Body of pancreas (tissue), 4 donors: ENCODE data around the gene SLC17A5. TPM values are rescaled to one million over a fixed set of nuclear protein-coding genes. Genes with fewer than 3 reads are reported as not detected.
"Not testable (repeated sequence)": the region's sequence is repeated elsewhere in the genome, so short reads cannot be mapped to it uniquely, and the experiment has no call there.

Experiments
- ATAC-seq: fragments of 150-250 bp; one replicate; pipeline ENCODE4 v1.9.1; 2016
- DNase-seq, 4 donors: peaks; one replicate each; pipeline ENCODE4 v3.0.0-alpha.2; 2019
- H3K27ac ChIP-seq, 4 donors: fragments of 200-600 bp; sonication (generic); 1 replicate in 3 of 4; 2 replicates in 1 of 4; pipeline versions ENCODE4 v1.5.1 to v1.6.1; 2016 to 2019; ENCODE audit warnings: mild to moderate bottlenecking in 1 of 4, mixed read lengths in 1 of 4, moderate library complexity in 1 of 4
- H3K27me3 ChIP-seq, 2 donors: fragments of 200-600 bp; sonication (generic); one replicate each; pipeline ENCODE4 v1.6.0; 2016; ENCODE audit warnings: mild to moderate bottlenecking in 1 of 2
- H3K36me3 ChIP-seq, 2 donors: fragments of 200-600 bp; sonication (generic); replicated peaks in 1 of 2; 2 replicates each; pipeline ENCODE4 v1.5.1; 2016; ENCODE audit warnings: low read depth in 2 of 2; ENCODE audit not compliant: insufficient read depth in 1 of 2
- H3K4me1 ChIP-seq: fragments of 200-600 bp; sonication (generic); one replicate; pipeline ENCODE4 v1.6.0; 2016
- H3K4me3 ChIP-seq, 2 donors: fragments of 200-600 bp; sonication (generic); 1 replicate in 1 of 2; 2 replicates in 1 of 2; pipeline ENCODE4 v1.5.1; 2016 to 2019
- H3K9me3 ChIP-seq, 3 donors: fragments of 200-600 bp; sonication (generic); 1 replicate in 2 of 3; 2 replicates in 1 of 3; pipeline ENCODE4 v1.5.1; 2016
- CTCF ChIP-seq, 7 experiments: fragments of 450-650 bp in 4 of 7; fragments of 200-600 bp in 3 of 7; sonication (generic) in 3 of 7; IDR thresholded peaks; one replicate each; pipeline ENCODE4 v1.5.1; 2016 to 2019; ENCODE audit warnings: antibody characterized with exemption in 7 of 7
- POLR2A ChIP-seq, 3 donors: fragments of 450-650 bp; IDR thresholded peaks; one replicate each; pipeline ENCODE4 v1.6.1; 2016; ENCODE audit warnings: antibody characterized with exemption in 3 of 3, mild to moderate bottlenecking in 2 of 3
- WGBS, 2 donors: methylation state at CpG; one replicate each; pipeline ENCODE4 v1.1.5; 2017; 5-methylcytosine and 5-hydroxymethylcytosine counted together
- intact Hi-C: fragments of 100-400 bp; cut with DNase I; formaldehyde crosslinking; loops from one replicate; pipeline ENCODE4 v1.15.1; 2023
- small RNA-seq: library from RNA; depleted of rRNA; stranded (forward); fragments of <200 nt; gene quantifications from one replicate; pipeline ENCODE3, GENCODE V24; 2016
- total RNA-seq, 2 donors: library from RNA; depleted of rRNA; stranded (reverse); fragments of >200 nt; gene quantifications; one replicate each; pipeline ENCODE4 v1.1.0, GENCODE V29; 2016

The SLC17A5 gene
- total RNA-seq, 2 donors from 2014 or later = 4.9 to 11.2 TPM

GRCh38 chr6:73556836-73557235, 97.0 kb downstream of the SLC17A5 start:
- WGBS, 2 donors = 27 to 40% methylated on average over 1 of the region's 1 CpG

GRCh38 chr6:73555380-73555949, 98.3 kb downstream of the SLC17A5 start:
- H3K4me3 ChIP-seq, DNase-seq, H3K36me3 ChIP-seq, H3K27ac ChIP-seq, ATAC-seq, H3K27me3 ChIP-seq, H3K9me3 ChIP-seq, H3K4me1 ChIP-seq, intact Hi-C loops: not testable (repeated sequence)
- 91 to 97% methylated on average over 11 of the region's 11 CpGs for WGBS, 2 donors

More at GRCh38 chr6:73556836-73557235, 97.0 kb downstream of the SLC17A5 start:
- TF ChIP-seq POLR2A (IDR thresholded peaks at IDR 0.05) (no peak), CTCF (IDR thresholded peaks at IDR 0.05) (no peak)
- no peaks in the 10 kb centered on the region for H3K9me3 ChIP-seq
- ATAC-seq = no peak
- intact Hi-C loops = no loop called here
- H3K27me3 ChIP-seq = no peaks in the 10 kb centered on the region
- no peaks in the 10 kb centered on the region for H3K4me1 ChIP-seq
- no peak overlapping the region for H3K4me3 ChIP-seq
- no peaks in the 10 kb centered on the region for H3K36me3 ChIP-seq
- no peak overlapping the region for H3K27ac ChIP-seq
- no peak for DNase-seq

DNA sequence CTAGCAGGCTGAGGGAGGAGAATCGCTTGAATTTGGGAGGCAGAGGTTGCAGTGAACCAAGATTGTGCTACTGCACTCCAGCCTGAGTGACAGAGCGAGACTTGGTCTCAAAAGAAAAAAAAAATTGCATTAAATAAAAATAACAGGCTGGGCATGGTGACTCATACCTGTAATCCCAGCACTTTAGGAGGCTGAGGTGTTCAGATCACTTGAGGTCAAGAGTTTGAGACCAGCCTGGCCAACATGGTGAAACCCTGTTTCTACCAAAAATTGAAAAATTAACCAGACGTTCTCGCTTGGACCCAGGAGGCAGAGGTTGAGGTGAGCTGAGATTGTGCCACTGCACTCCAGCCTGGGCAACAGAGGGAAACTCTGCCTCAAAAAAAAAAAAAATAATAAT, 102.7 kb downstream of the SLC17A5 start:
- DNase-seq, H3K27me3 ChIP-seq, H3K27ac ChIP-seq, H3K36me3 ChIP-seq, intact Hi-C loops, H3K9me3 ChIP-seq, ATAC-seq, H3K4me1 ChIP-seq, H3K4me3 ChIP-seq: not testable (repeated sequence)
- 85 to 93% methylated on average over 4 of the region's 4 CpGs for WGBS, 2 donors

- no peak for ATAC-seq
- Histone ChIP-seq H3K4me1 (no peaks in the 10 kb centered on the region), H3K27me3 (no peaks in the 10 kb centered on the region), H3K36me3 (no peaks in the 10 kb centered on the region), H3K27ac (no peak overlapping the region), H3K9me3 (no peaks in the 10 kb centered on the region), H3K4me3 (no peak overlapping the region)
- TF ChIP-seq CTCF (IDR thresholded peaks at IDR 0.05) (no peak), POLR2A (IDR thresholded peaks at IDR 0.05) (no peak)
- intact Hi-C loops = no loop called here
- WGBS, 2 donors = 82 to 85% methylated on average over 12 of the region's 12 CpGs
- no peak for DNase-seq
Observed at GRCh38 chr6:73548458-73549446, 105.0 kb downstream of the SLC17A5 start.

DNA sequence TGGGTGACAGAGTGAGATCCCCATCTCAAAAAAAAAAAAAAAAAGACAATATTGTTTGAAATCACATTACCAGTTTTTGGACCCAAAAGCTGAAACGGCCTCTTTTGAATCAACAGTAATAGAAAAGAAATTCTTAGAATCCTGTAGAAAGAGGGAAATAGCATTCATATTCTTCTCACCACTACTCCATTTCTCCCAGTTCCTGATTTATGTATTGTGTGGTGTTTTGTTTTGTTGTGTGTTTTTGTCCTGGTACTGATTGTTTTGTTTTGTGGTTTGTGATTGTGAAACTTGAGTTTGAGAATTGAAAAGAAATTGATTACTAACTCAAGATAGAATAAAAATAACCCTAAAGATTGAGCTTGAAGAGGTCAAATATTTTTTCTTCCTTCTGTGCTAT, 106.8 kb downstream of the SLC17A5 start:
- H3K4me1 ChIP-seq = no peaks in the 10 kb centered on the region
- H3K27ac ChIP-seq = no peak overlapping the region
- no peaks in the 10 kb centered on the region for H3K27me3 ChIP-seq
- H3K9me3 ChIP-seq = no peaks in the 10 kb centered on the region
- no peak overlapping the region for H3K4me3 ChIP-seq
- ATAC-seq (no peak), DNase-seq (no peak)
- intact Hi-C loops = no loop called here
- H3K36me3 ChIP-seq = no peaks in the 10 kb centered on the region
- TF ChIP-seq CTCF (IDR thresholded peaks at IDR 0.05) (no peak), POLR2A (IDR thresholded peaks at IDR 0.05) (no peak)
- WGBS, 2 donors = 91 to 96% methylated on average over 1 of the region's 1 CpG

Small RNAs within 50 kb of the gene (small RNA-seq; reads per million reads assigned to genes)
- not detected for gene RPS27P15

Other genes starting within 250 kb of the SLC17A5 start
- 1 to 10 TPM; 3.1 to 4.0 TPM for gene CGAS, start 201.7 kb downstream of the SLC17A5 start, total RNA-seq
- gene MTO1, start 192.3 kb downstream of the SLC17A5 start, total RNA-seq = 10 to 100 TPM; 13.7 to 17.8 TPM
- 1,000 to 10,000 TPM; 4,267 to 4,798 TPM for gene EEF1A1, start 133.0 kb downstream of the SLC17A5 start, total RNA-seq
- gene CD109, start 42.2 kb upstream of the SLC17A5 start, total RNA-seq = 10 to 100 TPM in 1 of 2 donors, 1 to 10 TPM in 1; 2.6 to 30.7 TPM